GM12892 (cell line): Measurements from ENCODE around the gene CCDC181.

Experiments used
- POLR2A ChIP-seq: IDR thresholded peaks from 2 replicates; pipeline ENCODE4 v1.6.1; 2011; ENCODE audit warnings: low read depth, low read length, control low read depth
- POLR2AphosphoS5 ChIP-seq: IDR thresholded peaks from 2 replicates; pipeline ENCODE4 v1.6.1; 2011; ENCODE audit warnings: low read depth, low read length, control low read depth
- TAF1 ChIP-seq: IDR thresholded peaks from 2 replicates; pipeline ENCODE4 v1.6.1; 2011; ENCODE audit warnings: low read depth, mild to moderate bottlenecking, control low read depth, low read length, borderline replicate concordance

GRCh38 chr1:169364948-169365347 lies 62.3 kb downstream of the CCDC181 start:
- TF ChIP-seq POLR2A (no peak), POLR2AphosphoS5 (no peak), TAF1 (no peak)
